HepG2 (cell line): Measurements from ENCODE around the gene CSMD2. TPM values are rescaled to one million over a fixed set of nuclear protein-coding genes. Genes with fewer than 3 reads are reported as not detected.

Experiments used
- ATAC-seq: fragments of 200-7000 bp; cut with Tn5 transposase; 3 replicates; pipeline ENCODE4 v1.9.1; 2020; ENCODE audit warnings: mild to moderate bottlenecking, moderate library complexity
- BruUV-seq: library from RNA; stranded (reverse); fragments of 400-500 nt; replicated peaks from 2 replicates; lab custom pipeline; 2021; lab: Mats Ljungman, UMichigan
- CTCF ChIA-PET: fragments of 300-600 bp; formaldehyde crosslinking; extraction: SDS; loops from one replicate; lab custom pipeline; 2021; ENCODE audit warnings: low total read pairs, inconsistent platforms, low intra/inter-chr PET ratio; lab: Yijun Ruan, JAX
- POLR2A ChIA-PET: fragments of 350-600 bp; sonication (Branson Sonifier 250); formaldehyde crosslinking; loops from one replicate; lab custom pipeline; 2020; ENCODE audit warnings: antibody characterized with exemption, inconsistent platforms; lab: Yijun Ruan, JAX
- DNase-seq: peaks from one replicate; pipeline ENCODE4 v3.0.0-alpha.2; 2015; ENCODE audit warnings: low spot score
- FAIRE-seq: peaks from 3 replicates; lab custom pipeline; 2011; peaks lifted over from hg19 to GRCh38; lab: Jason Lieb, UNC
- H2AFZ ChIP-seq: one replicate; pipeline ENCODE4 v1.6.1; 2011; ENCODE audit warnings: low read length, inconsistent platforms
- H3K27ac ChIP-seq: fragments of 300-600 bp; 3 replicates; pipeline ENCODE4 v1.8.0; 2011; ENCODE audit warnings: mixed run types, mild to moderate bottlenecking, mixed read lengths, low read length, inconsistent platforms; ENCODE audit not compliant: insufficient read depth; ENCODE audit errors: extremely low read length
- H3K27me3 ChIP-seq, 2 experiments: fragments of 200-600 bp in 1 of 2; 2 replicates in 1 of 2; 3 replicates in 1 of 2; pipeline versions ENCODE4 v1.6.0 to v1.8.0; 2011; ENCODE audit warnings: low read length in 2 of 2, mild to moderate bottlenecking in 2 of 2, moderate library complexity in 2 of 2, inconsistent platforms in 1 of 2; ENCODE audit not compliant: insufficient read depth in 2 of 2, control insufficient read depth in 1 of 2
- H3K36me3 ChIP-seq, 2 experiments: fragments of 200-600 bp in 1 of 2; replicated peaks in 1 of 2; 2 replicates in 1 of 2; 3 replicates in 1 of 2; pipeline versions ENCODE4 v1.5.1 to v1.8.0; 2011; ENCODE audit warnings: low read length in 2 of 2, inconsistent platforms in 1 of 2; ENCODE audit not compliant: insufficient read depth in 2 of 2, control insufficient read depth in 1 of 2
- H3K4me1 ChIP-seq: 2 replicates; pipeline ENCODE4 v1.5.1; 2012; ENCODE audit warnings: low read length, inconsistent platforms; ENCODE audit not compliant: insufficient read depth
- H3K4me2 ChIP-seq: 2 replicates; pipeline ENCODE4 v1.6.0; 2011; ENCODE audit warnings: low read depth, low read length, inconsistent platforms
- H3K4me3 ChIP-seq, 3 experiments: fragments of 200-600 bp in 1 of 3; sonication (generic), shearing (Covaris generic) in 1 of 3; replicated peaks in 1 of 3; 2 replicates each; pipeline ENCODE4 v1.5.1; 2011 to 2016; ENCODE audit warnings: low read length in 3 of 3, inconsistent platforms in 2 of 3, low read depth in 2 of 3, mild to moderate bottlenecking in 2 of 3, control low read depth in 1 of 3, mixed read lengths in 1 of 3; ENCODE audit not compliant: insufficient read depth in 1 of 3
- H3K79me2 ChIP-seq: one replicate; pipeline ENCODE4 v1.6.1; 2011; ENCODE audit warnings: low read length, inconsistent platforms; ENCODE audit not compliant: insufficient read depth
- H3K9ac ChIP-seq: 2 replicates; pipeline ENCODE4 v1.6.0; 2011; ENCODE audit warnings: mild to moderate bottlenecking, low read depth, low read length, inconsistent platforms; ENCODE audit not compliant: insufficient read depth
- H3K9me3 ChIP-seq: 2 replicates; pipeline ENCODE4 v1.5.1; 2012; ENCODE audit warnings: mild to moderate bottlenecking, low read length
- H4K20me1 ChIP-seq: 2 replicates; pipeline ENCODE4 v1.6.0; 2011; ENCODE audit warnings: inconsistent platforms, mild to moderate bottlenecking, low read length, moderate library complexity; ENCODE audit not compliant: insufficient read depth
- MBNL3 ChIP-seq: fragments of 250-450 bp; sonication (Bioruptor Pico); conservative IDR thresholded peaks from 2 replicates; pipeline ENCODE4 v1.8.0; 2022; ENCODE audit warnings: mild to moderate bottlenecking, inconsistent platforms
- NFE2L1 ChIP-seq: sonication (generic); formaldehyde crosslinking; IDR thresholded peaks from 2 replicates; pipeline ENCODE4 v1.4.0; 2020; ENCODE audit warnings: missing genetic modification reagents, mild to moderate bottlenecking, borderline replicate concordance
- NR2F6 ChIP-seq, 2 experiments: IDR thresholded peaks; 2 replicates each; pipeline ENCODE4 v1.6.1; 2016; ENCODE audit warnings: antibody characterized with exemption in 1 of 2, mild to moderate bottlenecking in 1 of 2
- NRL ChIP-seq: sonication (generic); formaldehyde crosslinking; IDR thresholded peaks from 2 replicates; pipeline ENCODE4 v1.5.0; 2020; ENCODE audit warnings: missing genetic modification reagents, mild to moderate bottlenecking, moderate library complexity, borderline replicate concordance
- POLR2AphosphoS2 ChIP-seq: IDR thresholded peaks from 2 replicates; pipeline ENCODE4 v1.6.1; 2011; ENCODE audit warnings: low read depth, low read length, improper control_type of control experiment
- PREB ChIP-seq: sonication (generic); formaldehyde crosslinking; IDR thresholded peaks from 2 replicates; pipeline ENCODE4 v1.4.0; 2020; ENCODE audit warnings: missing genetic modification reagents
- THRA ChIP-seq: sonication (generic); formaldehyde crosslinking; IDR thresholded peaks from 2 replicates; pipeline ENCODE4 v1.4.0; 2020; ENCODE audit warnings: missing genetic modification reagents, borderline replicate concordance
- ZNF205 ChIP-seq: IDR thresholded peaks from 2 replicates; pipeline ENCODE4 v1.6.1; 2018; ENCODE audit warnings: missing biosample characterization, missing genetic modification reagents
- ZNF644 ChIP-seq: IDR thresholded peaks from 2 replicates; pipeline ENCODE4 v1.6.1; 2016; ENCODE audit warnings: low read depth
- in situ Hi-C: cut with HindIII; loops from 2 replicates; pipeline ENCODE4 v1.10.0; 2017; ENCODE audit warnings: low pct_unique_long_range_greater_than_20kb; ENCODE audit not compliant: extremely low pct_ligation_motif_present
- intact Hi-C: fragments of 100-400 bp; cut with micrococcal nuclease; formaldehyde crosslinking; loops from one replicate; pipeline ENCODE4 v1.10.0; 2022; ENCODE audit not compliant: unreplicated experiment
- polyA plus RNA-seq, 8 experiments: library from polyadenylated mRNA; depleted of rRNA in 3 of 8; stranded (reverse) in 7 of 8; unstranded in 1 of 8; fragments of >200 nt; fragmentation: Illumina TruSeq in 4 of 8; extraction: Trizol in 4 of 8; gene quantifications; 2 replicates each; pipeline versions ENCODE4 v1.2.1 to v1.2.3, GENCODE V29; 2011 to 2016; ENCODE audit warnings: low read depth in 4 of 8, missing spikeins in 1 of 8, mixed read lengths in 1 of 8; ENCODE audit not compliant: insufficient read depth in 1 of 8
- total RNA-seq, 5 experiments: library from RNA; depleted of rRNA; stranded (reverse); fragments of >200 nt; fragmentation: Illumina TruSeq; extraction: Trizol; gene quantifications; 2 replicates each; pipeline ENCODE4 v1.2.3, GENCODE V29; 2016; ENCODE audit warnings: low read depth in 1 of 5

The CSMD2 gene
- total and polyA plus RNA-seq, 2 of the 13 experiments (the other 11 are each of a cell fraction or from before 2014, with no cell fraction given), result not detected

GRCh38 chr1:33930346-33931110 is 234.5 kb downstream of the CSMD2 start (continued):
- TF ChIP-seq ZNF644 (CRISPR knock-in tag), result no peak
- TF ChIP-seq, all 625 proteins: peak for 0

- no peak for DNase-seq
- no TSS peak for BruUV-seq
- in situ Hi-C loops, result no loop called here
- H3K79me2 ChIP-seq, result no peaks in the 10 kb centered on the region
- H3K4me1 ChIP-seq, result no peaks in the 10 kb centered on the region
- TF ChIP-seq NR2F6 (IDR thresholded peaks at IDR 0.05) (no peak), NR2F6 (CRISPR knock-in tag; IDR thresholded peaks at IDR 0.05) (no peak), ZNF644 (CRISPR knock-in tag) (no peak), PREB (no peak), MBNL3 (no peak), NFE2L1 (no peak), THRA (no peak), POLR2AphosphoS2 (no peak), NRL (CRISPR knock-in tag) (no peak), ZNF205 (no peak)
- no peak overlapping the region for H3K4me2 ChIP-seq
- H3K9me3 ChIP-seq, result no peaks in the 10 kb centered on the region; the same call in 1 of the 2 replicates
- H4K20me1 ChIP-seq, result no peaks in the 10 kb centered on the region
- H3K36me3 ChIP-seq, result no peaks in the 10 kb centered on the region
- H3K27me3 ChIP-seq, result no peaks in the 10 kb centered on the region; a peak in 1 of 5 replicates
- POLR2A ChIA-PET, result no interaction called here
- CTCF ChIA-PET, result no interaction called here
- intact Hi-C loops, result no loop called here
- no peak overlapping the region for H3K27ac ChIP-seq
- H2AFZ ChIP-seq, result no peak overlapping the region
- FAIRE-seq, result no peak
- H3K4me3 ChIP-seq, result no peak overlapping the region
- H3K9ac ChIP-seq, result no peak overlapping the region
- no peak for ATAC-seq
Measured at GRCh38 chr1:33928251-33928650, 236.8 kb downstream of the CSMD2 start.
